ENCODE data around the gene ETV7. TPM values are rescaled to one million over a fixed set of nuclear protein-coding genes. Genes with fewer than 3 reads are reported as not detected.

The ETV7 gene
- total and polyA plus RNA-seq, 2 experiments from 2014 or later, result 0.47 to 1.2 TPM

GRCh38 chr6:36350082-36350481 is 37.4 kb downstream of the ETV7 start:
- no peaks in the 10 kb centered on the region for H3K36me3 ChIP-seq (ENCODE audit: insufficient read depth)
- H4K20me1 ChIP-seq (replicated peaks; ENCODE audit: insufficient read depth), result no peaks in the 10 kb centered on the region
- no peaks in the 10 kb centered on the region; the same call in 1 of the 2 replicates for H3K4me1 ChIP-seq (ENCODE audit: insufficient read depth)
- H3K27ac ChIP-seq (ENCODE audit: low read depth), result no peak overlapping the region
- Mint-ChIP-seq H3K36me3 (ENCODE audit: low read depth) (no peaks in the 10 kb centered on the region), H3K27me3 (ENCODE audit: insufficient read depth, low read depth, poor library complexity) (peaks cover 11% of the 10 kb centered on the region), H3K4me3 (no peak overlapping the region), H3K27ac (no peak overlapping the region), H3K4me1 (peaks cover 4% of the 10 kb centered on the region; the same call in 2 of the 3 replicates), H3K9me3 (no peaks in the 10 kb centered on the region; the same call in 1 of the 3 replicates)
- no peaks in the 10 kb centered on the region for H3K9me2 ChIP-seq (ENCODE audit: insufficient read depth)
- H3K79me2 ChIP-seq (replicated peaks; ENCODE audit: insufficient read depth), result no peaks in the 10 kb centered on the region
- H3K27me3 ChIP-seq (ENCODE audit: insufficient read depth), result no peaks in the 10 kb centered on the region
- TF ChIP-seq ETS1 (IDR thresholded peaks at IDR 0.05) (no peak), ZNF114 (CRISPR knock-in tag; IDR thresholded peaks at IDR 0.05) (no peak), REST (IDR thresholded peaks at IDR 0.05; ENCODE audit: unreplicated experiment) (no peak), POLR2AphosphoS5 (IDR thresholded peaks at IDR 0.05; ENCODE audit: low read depth) (no peak), JUNB (IDR thresholded peaks at IDR 0.05; ENCODE audit: unreplicated experiment) (no peak), CREB1 (CRISPR knock-in tag; IDR thresholded peaks at IDR 0.05; ENCODE audit: low read depth) (no peak), EZH2phosphoT487 (IDR thresholded peaks at IDR 0.05; ENCODE audit: unreplicated experiment) (no peak), STAT1 (IDR thresholded peaks at IDR 0.05; ENCODE audit: unreplicated experiment) (no peak), ZNF331 (CRISPR knock-in tag; IDR thresholded peaks at IDR 0.05; ENCODE audit: low read depth) (no peak), NANOG (IDR thresholded peaks at IDR 0.05; ENCODE audit: borderline replicate concordance) (no peak), EZH2 (IDR thresholded peaks at IDR 0.05; ENCODE audit: low read depth, unreplicated experiment) (no peak), CTCF (conservative IDR thresholded peaks at IDR 0.05; ENCODE audit: low read depth in 2 of 2) (no peak), ZNF462 (CRISPR knock-in tag; IDR thresholded peaks at IDR 0.05) (no peak)
- no peak overlapping the region for H3K4me2 ChIP-seq
- H2AFZ ChIP-seq, result no peak overlapping the region
- no peak overlapping the region for H3K4me3 ChIP-seq
- no peak for ATAC-seq
- no peak for DNase-seq (ENCODE audit: low spot score)
- no peaks in the 10 kb centered on the region for H3F3A ChIP-seq (replicated peaks; ENCODE audit: low read depth)
